Gastrocnemius medialis (tissue), 4 donors: ENCODE data around the gene PAPPA. TPM values are rescaled to one million over a fixed set of nuclear protein-coding genes. Genes with fewer than 3 reads are reported as not detected.

Source experiments
- ATAC-seq, 2 donors: fragments of 150-250 bp; one replicate each; pipeline ENCODE4 v1.9.1; 2016
- DNase-seq, 2 donors: peaks; one replicate each; pipeline ENCODE4 v3.0.0-alpha.2; 2019
- H3K27ac ChIP-seq, 4 donors: fragments of 200-600 bp; sonication (generic); 1 replicate in 1 of 4; 2 replicates in 3 of 4; pipeline ENCODE4 v1.5.1; 2016 to 2018; ENCODE audit warnings: mild to moderate bottlenecking in 2 of 4, moderate library complexity in 1 of 4
- H3K27me3 ChIP-seq, 3 donors: fragments of 200-600 bp; sonication (generic) in 2 of 3; 1 replicate in 1 of 3; 2 replicates in 2 of 3; pipeline versions ENCODE4 v1.5.1 to v1.6.0; 2016 to 2019; ENCODE audit warnings: mild to moderate bottlenecking in 1 of 3, moderate library complexity in 1 of 3
- H3K36me3 ChIP-seq, 2 donors: fragments of 200-600 bp; sonication (generic) in 1 of 2; one replicate each; pipeline ENCODE4 v1.5.1; 2017 to 2018
- H3K4me1 ChIP-seq, 2 donors: fragments of 200-600 bp; sonication (generic) in 1 of 2; one replicate each; pipeline ENCODE4 v1.5.1; 2016 to 2017; ENCODE audit warnings: mild to moderate bottlenecking in 2 of 2
- H3K4me3 ChIP-seq, 4 donors: fragments of 200-600 bp; sonication (generic) in 3 of 4; 1 replicate in 1 of 4; 2 replicates in 3 of 4; pipeline ENCODE4 v1.5.1; 2016 to 2019; ENCODE audit warnings: mild to moderate bottlenecking in 2 of 4
- H3K9me3 ChIP-seq, 3 donors: fragments of 200-600 bp; sonication (generic) in 2 of 3; 1 replicate in 1 of 3; 2 replicates in 2 of 3; pipeline ENCODE4 v1.5.1; 2016 to 2019
- CTCF ChIP-seq, 5 experiments: fragments of 450-650 bp in 3 of 5; fragments of 200-600 bp in 2 of 5; sonication (generic) in 2 of 5; IDR thresholded peaks in 4 of 5; conservative IDR thresholded peaks in 1 of 5; 1 replicate in 4 of 5; 2 replicates in 1 of 5; pipeline ENCODE4 v1.5.1; 2016 to 2019; ENCODE audit warnings: antibody characterized with exemption in 5 of 5, mild to moderate bottlenecking in 3 of 5, moderate library complexity in 3 of 5
- POLR2A ChIP-seq, 2 donors: fragments of 450-650 bp; IDR thresholded peaks; one replicate each; pipeline ENCODE4 v1.6.1; 2017; ENCODE audit warnings: antibody characterized with exemption in 2 of 2, mild to moderate bottlenecking in 2 of 2, moderate library complexity in 2 of 2
- in situ Hi-C, 4 donors: fragments of 200-750 bp; cut with MboI; loops; one replicate each; pipeline versions ENCODE4 v1.15.0 to v1.8.0; 2017; ENCODE audit warnings: low sequenced_read_pairs in 4 of 4
- intact Hi-C: fragments of 100-400 bp; cut with DNase I; formaldehyde crosslinking; loops from one replicate; pipeline ENCODE4 v1.15.1; 2023; ENCODE audit warnings: low total_unique reads
- total RNA-seq, 4 donors: library from RNA; depleted of rRNA; stranded (reverse); fragments of >200 nt; gene quantifications; one replicate each; pipeline versions ENCODE4 v1.1.0 to v1.2.3, GENCODE V29; 2016

PAPPA gene
- total RNA-seq, 4 donors from 2014 or later: 0.56 to 2.1 (median 1.4) TPM

GRCh38 chr9:116303886-116304538 is 150.4 kb downstream of the PAPPA start:
- in situ Hi-C loops: no loop called here

GRCh38 chr9:116304761-116305160 is 151.2 kb downstream of the PAPPA start:
- no peak for ATAC-seq
- DNase-seq: no peak
- in situ Hi-C loops (no loop called here), intact Hi-C loops (no loop called here)
- H3K4me3 ChIP-seq: no peak overlapping the region
- TF ChIP-seq CTCF (IDR thresholded peaks at IDR 0.05 in 4 of 5, conservative IDR thresholded peaks at IDR 0.05 in 1 of 5) (no peak), POLR2A (IDR thresholded peaks at IDR 0.05) (no peak)
- no peaks in the 10 kb centered on the region for H3K4me1 ChIP-seq
- H3K36me3 ChIP-seq: no peaks in the 10 kb centered on the region
- no peaks in the 10 kb centered on the region for H3K27me3 ChIP-seq
- H3K27ac ChIP-seq: no peak overlapping the region
- no peaks in the 10 kb centered on the region for H3K9me3 ChIP-seq

More at GRCh38 chr9:116303886-116304538, 150.4 kb downstream of the PAPPA start:
- H3K4me3 ChIP-seq: no peak overlapping the region
- no peaks in the 10 kb centered on the region for H3K36me3 ChIP-seq
- H3K9me3 ChIP-seq: no peaks in the 10 kb centered on the region
- no peak for ATAC-seq
- H3K4me1 ChIP-seq: no peaks in the 10 kb centered on the region
- TF ChIP-seq POLR2A (IDR thresholded peaks at IDR 0.05): no peak
- no peak for TF ChIP-seq CTCF (IDR thresholded peaks at IDR 0.05 in 4 of 5, conservative IDR thresholded peaks at IDR 0.05 in 1 of 5)
- DNase-seq: no peak
- no peak overlapping the region for H3K27ac ChIP-seq
- intact Hi-C loops: no loop called here
- H3K27me3 ChIP-seq: no peaks in the 10 kb centered on the region

GRCh38 chr9:116308076-116308475 is 154.5 kb downstream of the PAPPA start:
- intact Hi-C loops: no loop called here
- H3K4me1 ChIP-seq: no peaks in the 10 kb centered on the region
- no peak for DNase-seq
- in situ Hi-C loops: no loop called here
- H3K27ac ChIP-seq: no peak overlapping the region
- H3K27me3 ChIP-seq: no peaks in the 10 kb centered on the region
- ATAC-seq: no peak
- H3K9me3 ChIP-seq: no peaks in the 10 kb centered on the region
- TF ChIP-seq POLR2A (IDR thresholded peaks at IDR 0.05): no peak
- no peak for TF ChIP-seq CTCF (IDR thresholded peaks at IDR 0.05 in 4 of 5, conservative IDR thresholded peaks at IDR 0.05 in 1 of 5)
- H3K4me3 ChIP-seq: no peak overlapping the region
- no peaks in the 10 kb centered on the region for H3K36me3 ChIP-seq

GRCh38 chr9:116309900-116310611 is 156.5 kb downstream of the PAPPA start:
- TF ChIP-seq CTCF (IDR thresholded peaks at IDR 0.05 in 4 of 5, conservative IDR thresholded peaks at IDR 0.05 in 1 of 5): no peak
- TF ChIP-seq POLR2A (IDR thresholded peaks at IDR 0.05): no peak
- in situ Hi-C loops: no loop called here

More at GRCh38 chr9:116309900-116310611, 156.5 kb downstream of the PAPPA start:
- no peaks in the 10 kb centered on the region for H3K9me3 ChIP-seq
- DNase-seq (no peak), ATAC-seq (peak; percentile 62 to 69)
- H3K27ac ChIP-seq: peak overlapping the region in 3 of 4 donors; percentile 25 to 47 (median 39)
- intact Hi-C loops: loop anchor here (10.0 kb wide), 1 partner anchor 155 kb away; the partner anchor contains the start of gene PAPPA
- no peak overlapping the region for H3K4me3 ChIP-seq
- no peaks in the 10 kb centered on the region for H3K27me3 ChIP-seq
- H3K4me1 ChIP-seq: no peaks in the 10 kb centered on the region
- H3K36me3 ChIP-seq: no peaks in the 10 kb centered on the region
